MM.1S (cell line): Measurements from ENCODE around the gene SLITRK4.

Source experiments
- DNase-seq: peaks from one replicate; pipeline ENCODE4 v3.0.0-alpha.2; 2015
- H2AFZ ChIP-seq: fragments of 300-600 bp; sonication (generic); 2 replicates; pipeline ENCODE4 v1.6.0; 2016; ENCODE audit warnings: antibody characterized with exemption, low read length
- H3F3A ChIP-seq: fragments of 300-600 bp; sonication (generic); 2 replicates; pipeline ENCODE4 v1.6.1; 2016; ENCODE audit warnings: mild to moderate bottlenecking, antibody characterized with exemption, low read length, moderate library complexity, mixed read lengths; ENCODE audit not compliant: insufficient read depth
- H3K27ac ChIP-seq: fragments of 300-600 bp; sonication (generic); 2 replicates; pipeline ENCODE4 v1.5.1; 2016; ENCODE audit warnings: mild to moderate bottlenecking, low read length
- H3K27me3 ChIP-seq: fragments of 300-600 bp; sonication (generic); replicated peaks from 2 replicates; pipeline ENCODE4 v1.6.0; 2016; ENCODE audit warnings: low read length; ENCODE audit not compliant: insufficient read depth
- H3K36me3 ChIP-seq: fragments of 300-600 bp; sonication (generic); replicated peaks from 2 replicates; pipeline ENCODE4 v1.6.1; 2016; ENCODE audit warnings: mild to moderate bottlenecking, low read length, mixed read lengths; ENCODE audit not compliant: insufficient read depth
- H3K4me1 ChIP-seq: fragments of 300-600 bp; sonication (generic); 2 replicates; pipeline ENCODE4 v1.6.1; 2016; ENCODE audit warnings: low read length, mixed read lengths
- H3K4me2 ChIP-seq: fragments of 300-600 bp; sonication (generic); 2 replicates; pipeline ENCODE4 v1.6.0; 2016; ENCODE audit warnings: low read depth, low read length
- H3K4me3 ChIP-seq: fragments of 300-600 bp; sonication (generic); 2 replicates; pipeline ENCODE4 v1.5.1; 2016; ENCODE audit warnings: low read length, mixed read lengths
- H3K79me2 ChIP-seq: fragments of 300-600 bp; sonication (generic); 2 replicates; pipeline ENCODE4 v1.6.1; 2016; ENCODE audit warnings: mixed run types, low read length, mixed read lengths
- H3K9ac ChIP-seq: fragments of 300-600 bp; sonication (generic); 2 replicates; pipeline ENCODE4 v1.6.1; 2016; ENCODE audit warnings: low read length, mixed read lengths
- H3K9me2 ChIP-seq: fragments of 300-600 bp; sonication (generic); replicated peaks from 2 replicates; pipeline ENCODE4 v1.6.1; 2016; ENCODE audit warnings: mild to moderate bottlenecking, low read length, mixed read lengths; ENCODE audit not compliant: insufficient read depth
- H3K9me3 ChIP-seq: fragments of 300-600 bp; sonication (generic); replicated peaks from 2 replicates; pipeline ENCODE4 v1.6.1; 2016; ENCODE audit warnings: mild to moderate bottlenecking, low read length, mixed read lengths; ENCODE audit not compliant: insufficient read depth
- H4K20me1 ChIP-seq: fragments of 300-600 bp; sonication (generic); 2 replicates; pipeline ENCODE4 v1.6.1; 2016; ENCODE audit warnings: mild to moderate bottlenecking, low read length, moderate library complexity, mixed read lengths; ENCODE audit not compliant: insufficient read depth
- CTCF ChIP-seq: fragments of 300-600 bp; sonication (generic); IDR thresholded peaks from 2 replicates; pipeline ENCODE4 v1.5.1; 2016; ENCODE audit warnings: antibody characterized with exemption, low read length, mixed read lengths
- EZH2 ChIP-seq: fragments of 300-600 bp; sonication (generic); optimal IDR thresholded peaks from 2 replicates; pipeline ENCODE3; 2017; ENCODE audit warnings: low read depth, mild to moderate bottlenecking, antibody characterized with exemption, low read length, mixed read lengths
- EZH2phosphoT487 ChIP-seq: fragments of 300-600 bp; sonication (generic); IDR thresholded peaks from 2 replicates; pipeline ENCODE4 v1.6.1; 2018; ENCODE audit warnings: antibody characterized with exemption, low read length

Gene SLITRK4

GRCh38 chrX:143661286-143661685 is 25.4 kb upstream of the SLITRK4 start:
- Histone ChIP-seq H3K27me3 (no peaks in the 10 kb centered on the region), H3K36me3 (no peaks in the 10 kb centered on the region), H3K4me1 (no peaks in the 10 kb centered on the region), H3F3A (no peaks in the 10 kb centered on the region), H2AFZ (no peak overlapping the region), H3K9ac (no peak overlapping the region), H3K79me2 (no peaks in the 10 kb centered on the region), H3K27ac (no peak overlapping the region), H3K9me2 (no peaks in the 10 kb centered on the region), H3K4me2 (no peak overlapping the region), H3K9me3 (no peaks in the 10 kb centered on the region), H3K4me3 (no peak overlapping the region), H4K20me1 (no peaks in the 10 kb centered on the region)
- TF ChIP-seq EZH2 = no peak
- no peak for TF ChIP-seq EZH2phosphoT487
- no peak for TF ChIP-seq CTCF
- DNase-seq = no peak

DNA sequence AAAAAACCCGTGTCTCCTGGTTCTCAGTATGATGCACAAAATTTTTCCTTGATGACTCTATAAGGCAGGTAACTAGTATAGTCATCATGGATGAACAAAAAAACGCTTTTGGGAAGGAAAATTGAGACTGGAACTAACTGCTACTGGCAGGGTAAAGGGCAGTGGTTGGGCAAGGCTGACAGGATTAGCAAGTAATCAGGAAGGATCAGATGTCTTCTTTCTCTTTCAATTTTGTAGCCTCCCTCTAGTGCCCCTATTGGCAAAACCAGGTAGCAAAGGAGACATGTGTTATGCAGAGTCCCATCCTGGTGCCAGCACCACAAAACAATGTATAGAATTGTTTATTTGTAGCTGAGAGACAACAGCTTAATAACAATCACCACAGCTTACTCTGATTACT is 12.8 kb upstream of the SLITRK4 start:
- H3K9me3 ChIP-seq = no peaks in the 10 kb centered on the region
- DNase-seq = peak; percentile 81
- H3K79me2 ChIP-seq = no peaks in the 10 kb centered on the region
- peak overlapping the region; percentile 36; the same call in 1 of the 2 replicates for H3K4me3 ChIP-seq
- H3K27ac ChIP-seq = no peak overlapping the region; the same call in 1 of the 2 replicates
- H3K4me2 ChIP-seq = peak overlapping the region; percentile 65; the same call in 1 of the 2 replicates
- peak overlapping the region; percentile 84 for H2AFZ ChIP-seq
- H3F3A ChIP-seq = no peaks in the 10 kb centered on the region
- no peaks in the 10 kb centered on the region for H4K20me1 ChIP-seq
- peak overlapping the region; percentile 31; the same call in 1 of the 2 replicates for H3K9ac ChIP-seq
- H3K36me3 ChIP-seq = no peaks in the 10 kb centered on the region
- no peak for TF ChIP-seq EZH2
- TF ChIP-seq EZH2phosphoT487 = no peak
- peak; percentile 64 for TF ChIP-seq CTCF
- H3K4me1 ChIP-seq = peaks cover 7% of the 10 kb centered on the region; the same call in 1 of the 2 replicates
- H3K27me3 ChIP-seq = no peaks in the 10 kb centered on the region
- no peaks in the 10 kb centered on the region for H3K9me2 ChIP-seq

GRCh38 chrX:143642426-143642825 is 6.5 kb upstream of the SLITRK4 start:
- Histone ChIP-seq H4K20me1 (no peaks in the 10 kb centered on the region), H3K79me2 (no peaks in the 10 kb centered on the region), H3F3A (no peaks in the 10 kb centered on the region), H3K9ac (no peak overlapping the region), H3K9me2 (no peaks in the 10 kb centered on the region), H3K36me3 (no peaks in the 10 kb centered on the region), H3K4me1 (no peaks in the 10 kb centered on the region), H3K27ac (no peak overlapping the region), H3K4me3 (no peak overlapping the region), H3K4me2 (no peak overlapping the region), H2AFZ (no peak overlapping the region), H3K9me3 (no peaks in the 10 kb centered on the region), H3K27me3 (no peaks in the 10 kb centered on the region)
- TF ChIP-seq EZH2phosphoT487 = no peak
- no peak for TF ChIP-seq CTCF
- TF ChIP-seq EZH2 = no peak
- no peak for DNase-seq
